ENCODE results near the gene FANCE.

FANCE gene

GRCh38 chr6:35468980-35469750 is 17.0 kb downstream of the FANCE start:
- Mint-ChIP-seq H3K27ac (peak overlapping the region; percentile 99), H3K4me3 (peak overlapping the region; percentile 95 to 99), H3K9me3 (no peaks in the 10 kb centered on the region), H3K36me3 (peaks cover 45 to 63% of the 10 kb centered on the region in 2 donors), H3K4me1 (peaks cover 23 to 55% of the 10 kb centered on the region in 2 donors), H3K27me3 (no peaks in the 10 kb centered on the region)
- ATAC-seq (replicated peaks) = peak; percentile 4 to 10
- DNase-seq = no peak

GRCh38 chr6:35469751-35470662 is 17.9 kb downstream of the FANCE start:
- no peaks in the 10 kb centered on the region for H3K27me3 Mint-ChIP-seq
- H3K27ac Mint-ChIP-seq = peak overlapping the region; percentile 99
- peak overlapping the region; percentile 95 to 99 for H3K4me3 Mint-ChIP-seq
- no peak for ATAC-seq (replicated peaks)
- H3K4me1 Mint-ChIP-seq = peaks cover 23 to 59% of the 10 kb centered on the region in 2 donors
- no peaks in the 10 kb centered on the region for H3K9me3 Mint-ChIP-seq
- H3K36me3 Mint-ChIP-seq = peaks cover 50 to 63% of the 10 kb centered on the region in 2 donors
- no peak for DNase-seq

- Mint-ChIP-seq H3K4me1 (peaks cover 25 to 65% of the 10 kb centered on the region in 2 donors), H3K4me3 (peak overlapping the region; percentile 95 to 99), H3K27ac (peak overlapping the region; percentile 99), H3K9me3 (no peaks in the 10 kb centered on the region), H3K27me3 (no peaks in the 10 kb centered on the region), H3K36me3 (peaks cover 50 to 63% of the 10 kb centered on the region in 2 donors)
- DNase-seq = no peak
- ATAC-seq (replicated peaks) = no peak
These were observed 18.6 kb downstream of the FANCE start for GRCh38 chr6:35470663-35471120.

GRCh38 chr6:35471836-35472345 is 19.8 kb downstream of the FANCE start:
- Mint-ChIP-seq H3K4me1 (peaks cover 28 to 69% of the 10 kb centered on the region in 2 donors), H3K36me3 (peaks cover 46 to 54% of the 10 kb centered on the region in 2 donors), H3K9me3 (no peaks in the 10 kb centered on the region), H3K27me3 (no peaks in the 10 kb centered on the region), H3K27ac (peak overlapping the region; percentile 59), H3K4me3 (peak overlapping the region in 1 of 2 donors; percentile 25)
- ATAC-seq (replicated peaks) (no peak), DNase-seq (no peak)

GRCh38 chr6:35473075-35473849 is 21.1 kb downstream of the FANCE start:
- H3K27ac Mint-ChIP-seq = peak overlapping the region; percentile 88
- no peak for ATAC-seq (replicated peaks)
- H3K36me3 Mint-ChIP-seq = peaks cover 44 to 48% of the 10 kb centered on the region in 2 donors
- H3K9me3 Mint-ChIP-seq = no peaks in the 10 kb centered on the region
- DNase-seq = no peak
- peak overlapping the region in 1 of 2 donors; percentile 13 for H3K4me3 Mint-ChIP-seq
- no peaks in the 10 kb centered on the region for H3K27me3 Mint-ChIP-seq
- peaks cover 26 to 56% of the 10 kb centered on the region in 2 donors for H3K4me1 Mint-ChIP-seq

GRCh38 chr6:35473850-35474130 is 21.7 kb downstream of the FANCE start:
- H3K36me3 Mint-ChIP-seq = peaks cover 39 to 43% of the 10 kb centered on the region in 2 donors
- no peak for ATAC-seq (replicated peaks)
- peaks cover 26 to 55% of the 10 kb centered on the region in 2 donors for H3K4me1 Mint-ChIP-seq
- DNase-seq = no peak
- no peaks in the 10 kb centered on the region for H3K27me3 Mint-ChIP-seq
- H3K9me3 Mint-ChIP-seq = no peaks in the 10 kb centered on the region
- H3K27ac Mint-ChIP-seq = peak overlapping the region; percentile 65
- no peak overlapping the region for H3K4me3 Mint-ChIP-seq

GRCh38 chr6:35474131-35474941 is 22.2 kb downstream of the FANCE start:
- peak overlapping the region; percentile 71 for H3K27ac Mint-ChIP-seq
- peak; percentile 15 to 23 for ATAC-seq (replicated peaks)

GRCh38 chr6:35474942-35475570 is 22.9 kb downstream of the FANCE start:
- H3K4me3 Mint-ChIP-seq = peak overlapping the region in 1 of 2 donors; percentile 24
- H3K4me1 Mint-ChIP-seq = peaks cover 17 to 43% of the 10 kb centered on the region in 2 donors
- DNase-seq (no peak), ATAC-seq (replicated peaks) (peak in 1 of 2 donors; percentile 3)
- no peaks in the 10 kb centered on the region for H3K9me3 Mint-ChIP-seq
- peaks cover 26 to 30% of the 10 kb centered on the region in 2 donors for H3K36me3 Mint-ChIP-seq
- H3K27ac Mint-ChIP-seq = peak overlapping the region; percentile 51
- H3K27me3 Mint-ChIP-seq = no peaks in the 10 kb centered on the region

More at GRCh38 chr6:35474131-35474941, 22.2 kb downstream of the FANCE start:
- DNase-seq = no peak
- Mint-ChIP-seq H3K4me1 (peaks cover 24 to 50% of the 10 kb centered on the region in 2 donors), H3K36me3 (peaks cover 33 to 37% of the 10 kb centered on the region in 2 donors), H3K9me3 (no peaks in the 10 kb centered on the region), H3K4me3 (no peak overlapping the region), H3K27me3 (no peaks in the 10 kb centered on the region)

- H3K4me1 Mint-ChIP-seq = peaks cover 14 to 37% of the 10 kb centered on the region in 2 donors
- peak overlapping the region; percentile 6 for H3K27ac Mint-ChIP-seq
- DNase-seq = no peak
- no peak overlapping the region for H3K4me3 Mint-ChIP-seq
- no peak for ATAC-seq (replicated peaks)
- H3K9me3 Mint-ChIP-seq = no peaks in the 10 kb centered on the region
- no peaks in the 10 kb centered on the region for H3K27me3 Mint-ChIP-seq
- peaks cover 21 to 25% of the 10 kb centered on the region in 2 donors for H3K36me3 Mint-ChIP-seq
These were observed 23.4 kb downstream of the FANCE start for GRCh38 chr6:35475573-35475972.

GRCh38 chr6:35476004-35476403 is 23.9 kb downstream of the FANCE start:
- H3K27ac Mint-ChIP-seq = no peak overlapping the region

GRCh38 chr6:35477028-35477427 is 24.9 kb downstream of the FANCE start:
- ATAC-seq (replicated peaks) = no peak
- no peak overlapping the region for H3K4me3 Mint-ChIP-seq

More at GRCh38 chr6:35476004-35476403, 23.9 kb downstream of the FANCE start:
- Mint-ChIP-seq H3K27me3 (no peaks in the 10 kb centered on the region), H3K4me3 (no peak overlapping the region), H3K9me3 (no peaks in the 10 kb centered on the region), H3K4me1 (peaks cover 11 to 33% of the 10 kb centered on the region in 2 donors), H3K36me3 (peaks cover 18 to 21% of the 10 kb centered on the region in 2 donors)
- DNase-seq (no peak), ATAC-seq (replicated peaks) (peak in 1 of 2 donors; percentile 6)

GRCh38 chr6:35477551-35478179 is 25.5 kb downstream of the FANCE start:
- no peaks in the 10 kb centered on the region for H3K9me3 Mint-ChIP-seq
- H3K4me1 Mint-ChIP-seq = peaks cover 9 to 19% of the 10 kb centered on the region in 2 donors
- DNase-seq (no peak), ATAC-seq (replicated peaks) (no peak)
- H3K36me3 Mint-ChIP-seq = peaks cover 5 to 9% of the 10 kb centered on the region in 2 donors
- H3K4me3 Mint-ChIP-seq = no peak overlapping the region
- H3K27me3 Mint-ChIP-seq = no peaks in the 10 kb centered on the region
- no peak overlapping the region for H3K27ac Mint-ChIP-seq

More at GRCh38 chr6:35477028-35477427, 24.9 kb downstream of the FANCE start:
- Mint-ChIP-seq H3K36me3 (peaks cover 10 to 14% of the 10 kb centered on the region in 2 donors), H3K27ac (no peak overlapping the region), H3K27me3 (no peaks in the 10 kb centered on the region), H3K9me3 (no peaks in the 10 kb centered on the region), H3K4me1 (peaks cover 9 to 23% of the 10 kb centered on the region in 2 donors)
- no peak for DNase-seq
